Measurements from ENCODE around the gene SDC4.

The SDC4 gene

GRCh38 chr20:45294659-45295058, 53.6 kb downstream of the SDC4 start:
- H3K4me3 ChIP-seq (ENCODE audit: low read length) = no peak overlapping the region
- TF ChIP-seq ZNF274 (IDR thresholded peaks at IDR 0.05; ENCODE audit: low read depth, low read length) = no peak

DNA sequence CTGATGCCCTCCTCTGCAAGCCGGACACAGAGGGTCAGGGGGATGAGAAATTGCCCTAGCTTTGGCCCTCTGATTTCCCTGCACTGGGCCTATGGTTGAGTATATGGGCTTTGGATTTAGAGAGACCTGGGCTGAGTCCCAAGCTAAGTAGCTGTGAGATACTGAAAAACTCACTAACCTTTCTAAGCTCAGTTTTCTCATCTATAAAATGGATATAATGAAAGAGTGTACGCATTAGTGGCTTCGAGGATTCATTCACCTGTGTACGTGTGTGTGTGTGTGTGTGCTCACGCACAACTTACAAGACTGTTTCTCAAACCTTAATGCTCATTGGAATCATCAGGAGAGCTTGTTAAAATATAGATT, 54.2 kb downstream of the SDC4 start:
- H3K4me3 ChIP-seq (ENCODE audit: low read length) = no peak overlapping the region
- TF ChIP-seq ZNF274 (IDR thresholded peaks at IDR 0.05; ENCODE audit: low read depth, low read length) = no peak

DNA sequence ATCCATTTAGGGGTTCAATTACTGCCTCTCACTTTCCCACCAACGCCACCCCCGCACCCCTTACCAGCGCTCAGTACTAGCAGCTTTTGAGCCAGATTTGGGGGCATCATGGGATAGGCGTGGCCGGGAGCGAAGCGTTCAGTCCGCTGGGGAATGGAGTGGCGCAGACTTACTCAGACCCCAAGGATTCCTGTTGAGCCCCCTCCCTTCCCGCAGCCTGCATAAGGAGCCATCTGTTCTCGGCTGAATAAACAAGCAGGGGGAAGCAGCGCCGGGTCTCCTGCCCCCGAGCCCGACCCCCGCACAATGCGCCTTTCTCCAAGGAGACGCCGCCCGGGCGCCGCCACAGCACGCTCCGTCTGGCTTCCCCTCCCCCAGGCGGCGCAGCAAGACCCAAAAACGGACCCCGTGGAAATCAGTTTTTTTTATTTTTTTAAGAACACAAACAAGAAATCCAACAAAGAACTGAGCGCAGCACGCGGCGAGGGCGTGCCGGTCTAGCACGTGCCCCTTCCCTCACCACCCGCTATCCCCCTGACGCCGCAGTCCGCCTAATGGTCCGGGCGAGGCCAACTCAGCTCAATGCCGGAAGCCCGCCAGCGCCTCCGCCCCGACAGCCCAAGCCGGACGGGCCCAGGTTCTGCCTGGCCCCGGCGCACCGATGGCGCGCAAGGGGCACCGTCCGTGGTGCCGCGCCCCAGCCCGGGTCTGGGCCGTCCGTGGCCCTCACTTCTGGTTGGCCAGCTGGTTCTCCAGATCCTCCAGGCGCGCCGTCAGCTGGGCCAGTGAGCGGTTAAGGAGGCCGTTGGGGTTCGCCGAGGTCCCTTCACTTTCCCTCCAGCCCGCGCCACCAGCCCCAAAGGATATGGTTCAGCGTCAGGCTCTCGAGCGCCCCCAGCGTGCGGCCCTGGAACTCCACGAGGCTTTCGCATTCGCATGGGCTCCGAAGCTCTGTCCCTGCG, 54.9 kb downstream of the SDC4 start:
- no peak for TF ChIP-seq ZNF274 (IDR thresholded peaks at IDR 0.05; ENCODE audit: low read depth, low read length)
- peak overlapping the region; percentile 39; the same call in 1 of the 2 replicates for H3K4me3 ChIP-seq (ENCODE audit: low read length)

DNA sequence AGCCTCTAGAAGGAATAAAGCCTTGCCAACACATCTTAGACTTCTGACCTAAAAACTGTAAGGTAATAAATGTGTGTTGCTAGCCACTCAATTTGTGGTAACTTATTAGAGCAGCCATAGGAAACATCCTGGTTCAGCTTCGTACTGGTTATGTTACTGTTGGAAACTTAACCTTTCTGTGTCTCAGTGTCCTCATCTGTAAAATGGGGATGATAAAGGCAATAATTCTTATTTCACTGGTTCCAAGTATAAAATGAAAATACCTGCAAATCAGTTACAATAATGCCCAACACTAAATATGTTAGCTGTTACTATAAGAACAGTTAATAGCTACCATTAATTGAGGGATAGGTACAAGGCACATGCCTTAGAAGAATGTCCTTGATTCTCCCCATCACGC, 55.9 kb downstream of the SDC4 start:
- no peak for TF ChIP-seq ZNF274 (IDR thresholded peaks at IDR 0.05; ENCODE audit: low read depth, low read length)
- no peak overlapping the region for H3K4me3 ChIP-seq (ENCODE audit: low read length)

GRCh38 chr20:45291526-45291925, 56.7 kb downstream of the SDC4 start:
- TF ChIP-seq ZNF274 (IDR thresholded peaks at IDR 0.05; ENCODE audit: low read depth, low read length) = no peak
- no peak overlapping the region for H3K4me3 ChIP-seq (ENCODE audit: low read length)

- no peak overlapping the region for H3K4me3 ChIP-seq (ENCODE audit: low read length)
- TF ChIP-seq ZNF274 (IDR thresholded peaks at IDR 0.05; ENCODE audit: low read depth, low read length) = no peak
These were observed 57.4 kb downstream of the SDC4 start for GRCh38 chr20:45290677-45291355.

DNA sequence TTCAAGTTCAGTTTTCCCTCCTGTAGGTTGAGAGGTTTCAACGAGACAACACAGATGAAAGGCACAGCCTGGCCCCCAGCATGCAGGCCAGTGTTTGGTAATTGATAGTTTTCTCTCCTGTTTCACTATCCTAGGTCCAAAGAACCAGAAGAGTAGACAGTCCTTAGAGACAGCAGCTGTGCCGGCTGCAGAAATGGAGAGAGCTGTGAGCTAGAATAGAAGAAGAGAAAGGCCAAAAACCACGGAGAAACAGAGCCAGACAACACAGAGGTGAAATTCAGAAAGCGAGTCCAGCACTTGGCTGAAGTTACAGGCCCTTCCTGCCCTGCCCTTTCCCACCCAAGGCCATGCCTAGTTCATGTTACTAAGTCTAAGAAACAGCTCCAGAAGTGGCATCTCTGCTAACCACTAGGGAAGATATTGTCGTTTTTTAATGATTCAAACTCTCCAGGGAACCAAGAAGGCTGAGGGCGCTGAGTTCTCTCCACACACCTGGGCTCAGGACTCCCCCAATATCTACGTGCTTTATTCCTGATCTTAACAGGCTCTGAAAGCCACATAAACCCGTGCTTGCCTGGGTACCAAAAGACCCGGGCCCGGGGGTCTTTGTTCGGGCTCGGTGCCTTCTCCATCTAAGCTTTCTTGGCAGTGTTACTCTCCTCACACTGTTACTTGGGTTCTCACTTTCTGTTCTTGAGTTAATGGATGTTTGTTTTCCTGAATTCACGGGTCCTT, 58.1 kb downstream of the SDC4 start:
- no peak for TF ChIP-seq ZNF274 (IDR thresholded peaks at IDR 0.05; ENCODE audit: low read depth, low read length)
- no peak overlapping the region for H3K4me3 ChIP-seq (ENCODE audit: low read length)

DNA sequence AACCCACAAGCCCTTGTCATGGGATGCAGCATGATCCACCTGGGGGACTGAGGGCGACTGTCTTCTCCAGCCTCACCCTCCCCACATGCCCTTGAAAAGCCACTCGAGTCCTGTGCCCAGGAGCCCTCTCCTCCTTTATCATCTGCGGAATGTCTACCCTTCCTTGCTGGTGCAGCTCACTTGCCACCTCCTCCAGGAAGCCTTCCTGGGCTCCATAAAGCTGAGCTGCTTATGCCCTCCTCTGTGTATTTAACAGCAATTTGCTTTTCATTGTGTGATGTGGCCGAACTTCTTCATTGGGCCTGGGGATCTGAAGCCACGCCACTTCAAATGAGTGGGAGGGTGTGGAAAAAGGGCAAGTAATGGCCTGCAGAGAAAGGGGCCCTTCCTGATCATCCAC, 59.4 kb downstream of the SDC4 start:
- TF ChIP-seq ZNF274 (IDR thresholded peaks at IDR 0.05; ENCODE audit: low read depth, low read length) = no peak
- H3K4me3 ChIP-seq (ENCODE audit: low read length) = no peak overlapping the region

GRCh38 chr20:45288376-45288775, 59.8 kb downstream of the SDC4 start:
- H3K4me3 ChIP-seq (ENCODE audit: low read length) = no peak overlapping the region
- TF ChIP-seq ZNF274 (IDR thresholded peaks at IDR 0.05; ENCODE audit: low read depth, low read length) = no peak

DNA sequence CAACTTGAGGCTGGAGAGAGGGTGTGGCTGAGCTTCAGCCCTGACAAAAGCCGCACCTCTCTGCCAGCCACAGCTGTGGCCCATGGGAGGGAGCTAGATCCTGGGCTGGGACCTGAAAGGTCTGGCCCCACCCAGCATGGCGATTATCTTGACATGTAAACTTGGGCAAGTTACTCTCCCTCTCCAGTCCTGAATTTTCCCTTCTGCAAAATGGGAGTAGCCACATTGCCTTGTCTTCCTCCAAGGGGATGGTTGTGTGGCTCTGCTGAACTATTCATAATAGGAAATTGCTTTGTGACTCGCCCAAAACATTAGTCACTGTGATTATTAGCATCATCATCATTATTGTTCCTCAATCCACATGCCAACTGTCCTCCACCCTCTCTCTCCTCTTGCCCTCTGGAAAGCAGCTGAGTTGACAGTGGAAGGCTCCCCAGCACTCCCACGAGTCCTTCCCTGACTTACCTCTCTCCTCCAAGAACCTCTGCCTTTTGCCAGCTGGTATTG, 64.6 kb downstream of the SDC4 start:
- TF ChIP-seq ZNF274 (IDR thresholded peaks at IDR 0.05; ENCODE audit: low read depth, low read length) = no peak
- H3K4me3 ChIP-seq (ENCODE audit: low read length) = no peak overlapping the region

DNA sequence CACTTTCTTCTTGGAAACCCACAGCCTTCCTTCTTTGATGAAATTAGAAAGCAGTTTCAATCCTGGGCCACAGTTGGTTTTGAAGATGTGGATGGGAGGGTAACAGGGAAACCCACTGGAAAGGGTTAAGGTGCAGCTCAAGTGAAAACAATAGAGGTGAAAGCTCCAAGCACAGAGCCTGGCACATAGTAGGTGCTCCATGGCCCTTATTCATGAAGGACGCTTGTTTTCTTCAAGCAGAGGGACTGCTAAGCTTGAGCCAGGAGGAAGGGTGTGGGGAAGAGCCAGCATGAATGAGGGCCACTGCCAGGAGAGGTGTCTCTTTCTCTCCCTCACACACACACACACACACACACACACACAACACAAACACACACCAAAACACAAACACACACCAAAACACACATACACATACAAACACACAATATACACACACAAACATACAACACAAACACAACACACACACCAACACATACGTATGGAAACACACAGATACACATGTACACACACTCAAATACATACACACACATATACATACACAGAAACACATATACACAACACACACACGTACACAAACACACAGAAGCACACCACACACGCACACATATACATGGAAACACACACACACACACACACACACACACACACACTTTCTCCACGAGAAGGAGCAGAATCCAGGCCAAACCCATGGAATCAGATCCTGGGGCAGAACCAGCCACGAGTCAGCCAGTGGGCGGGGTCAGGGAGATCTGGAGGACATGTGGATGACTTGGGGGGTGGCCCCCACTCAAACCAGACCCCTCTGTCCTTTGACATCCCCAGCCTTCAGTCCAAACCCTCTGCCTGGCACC, 65.3 kb downstream of the SDC4 start:
- TF ChIP-seq ZNF274 (IDR thresholded peaks at IDR 0.05; ENCODE audit: low read depth, low read length) = no peak

GRCh38 chr20:45279992-45280391, 68.2 kb downstream of the SDC4 start:
- no peak for TF ChIP-seq ZNF274 (IDR thresholded peaks at IDR 0.05; ENCODE audit: low read depth, low read length)
- H3K4me3 ChIP-seq (ENCODE audit: low read length) = no peak overlapping the region

More for the DNA sequence above, 65.3 kb downstream of the SDC4 start:
- no peak overlapping the region for H3K4me3 ChIP-seq (ENCODE audit: low read length)

DNA sequence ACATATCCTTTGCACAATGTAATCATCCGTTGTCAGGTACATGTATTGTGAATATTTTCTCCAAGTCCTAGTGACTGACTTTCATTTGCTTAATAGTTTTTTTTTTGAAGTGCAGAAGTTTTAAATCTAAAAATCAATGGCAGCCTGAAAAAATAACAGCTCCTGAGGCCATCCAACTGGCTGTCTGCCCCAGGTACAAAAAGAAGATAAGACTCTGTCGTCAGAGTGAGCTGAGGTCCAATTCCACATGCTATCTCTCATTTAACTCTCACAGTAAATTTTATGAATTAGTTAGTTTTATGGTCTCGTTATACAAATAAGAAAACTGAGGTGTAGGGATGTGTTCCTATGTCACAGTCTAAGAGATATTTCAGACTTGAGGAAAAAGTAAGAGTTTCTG, 72.9 kb downstream of the SDC4 start:
- no peak for TF ChIP-seq ZNF274 (IDR thresholded peaks at IDR 0.05; ENCODE audit: low read depth, low read length)
- no peak overlapping the region for H3K4me3 ChIP-seq (ENCODE audit: low read length)

Measured in GM08714 (cell line).